Endothelial cell of umbilical vein (primary cell): ENCODE measurements around the gene MECP2. TPM values are rescaled to one million over a fixed set of nuclear protein-coding genes. Genes with fewer than 3 reads are reported as not detected.

ENCODE experiments used
- BruUV-seq: library from RNA; stranded (reverse); fragments of 400-500 nt; replicated peaks from 2 replicates; lab custom pipeline; 2021; lab: Mats Ljungman, UMichigan
- CTCF ChIA-PET: fragments of 300-600, 350-600 bp; sonication (Branson Sonifier 250); formaldehyde crosslinking; loops from one replicate; lab custom pipeline; 2021; ENCODE audit warnings: antibody characterized with exemption, inconsistent platforms; lab: Charles Lee
- POLR2A ChIA-PET: fragments of 300-600, 350-600 bp; sonication (Branson Sonifier 250); formaldehyde crosslinking; loops from one replicate; lab custom pipeline; 2021; ENCODE audit warnings: antibody characterized with exemption, inconsistent platforms; lab: Charles Lee
- DNase-seq: peaks from one replicate; pipeline ENCODE4 v3.0.0-alpha.2; 2011; ENCODE audit warnings: low read depth, low spot score
- FAIRE-seq: peaks from 2 replicates; lab custom pipeline; 2011; peaks lifted over from hg19 to GRCh38; lab: Jason Lieb, UNC
- H2AFZ ChIP-seq: 2 replicates; pipeline ENCODE4 v1.6.0; 2012; ENCODE audit warnings: low read depth, low read length, control low read depth, inconsistent platforms
- H3K27ac ChIP-seq: 2 replicates; pipeline ENCODE4 v1.5.1; 2011; ENCODE audit warnings: low read depth, mild to moderate bottlenecking, control low read depth, low read length, moderate library complexity; ENCODE audit not compliant: insufficient read depth
- H3K27me3 ChIP-seq, 2 experiments: 2 replicates each; pipeline versions ENCODE4 v1.6.0 to v1.6.1; 2011; ENCODE audit warnings: low read length in 2 of 2, mixed read lengths in 1 of 2; ENCODE audit not compliant: control insufficient read depth in 2 of 2, insufficient read depth in 2 of 2
- H3K36me3 ChIP-seq, 2 experiments: 2 replicates in 1 of 2; 3 replicates in 1 of 2; pipeline ENCODE4 v1.5.1; 2011; ENCODE audit warnings: low read length in 2 of 2, mild to moderate bottlenecking in 1 of 2, moderate library complexity in 1 of 2; ENCODE audit not compliant: control insufficient read depth in 2 of 2, insufficient read depth in 2 of 2; ENCODE audit errors: extremely low read depth in 1 of 2
- H3K4me1 ChIP-seq: 3 replicates; pipeline ENCODE4 v1.5.1; 2011; ENCODE audit warnings: mild to moderate bottlenecking, low read length; ENCODE audit not compliant: control insufficient read depth, insufficient read depth; ENCODE audit errors: extremely low read depth
- H3K4me2 ChIP-seq: 2 replicates; pipeline ENCODE4 v1.6.1; 2011; ENCODE audit warnings: low read length, control low read depth, mixed read lengths; ENCODE audit not compliant: insufficient read depth
- H3K4me3 ChIP-seq, 3 experiments: fragments of 200-600 bp in 1 of 3; sonication (generic), shearing (Covaris generic) in 1 of 3; replicated peaks in 1 of 3; 2 replicates each; pipeline ENCODE4 v1.5.1; 2011 to 2016; ENCODE audit warnings: control low read depth in 3 of 3, low read length in 3 of 3, mild to moderate bottlenecking in 2 of 3, inconsistent platforms in 1 of 3, low read depth in 1 of 3, moderate library complexity in 1 of 3; ENCODE audit not compliant: insufficient read depth in 1 of 3
- H3K79me2 ChIP-seq: 2 replicates; pipeline ENCODE4 v1.6.0; 2012; ENCODE audit warnings: low read length, inconsistent platforms; ENCODE audit not compliant: control insufficient read depth, insufficient read depth
- H3K9ac ChIP-seq: replicated peaks from 2 replicates; pipeline ENCODE3; 2011; ENCODE audit warnings: low read length, control low read depth; ENCODE audit not compliant: insufficient read depth; ENCODE audit errors: extremely low read depth
- H3K9me1 ChIP-seq: replicated peaks from 3 replicates; pipeline ENCODE4 v1.6.0; 2011; ENCODE audit warnings: mild to moderate bottlenecking, low read length; ENCODE audit not compliant: control insufficient read depth, insufficient read depth; ENCODE audit errors: extremely low read depth
- H3K9me3 ChIP-seq: replicated peaks from 2 replicates; pipeline ENCODE4 v1.5.1; 2012; ENCODE audit warnings: low read length, inconsistent platforms; ENCODE audit not compliant: control insufficient read depth, insufficient read depth
- H4K20me1 ChIP-seq: replicated peaks from 2 replicates; pipeline ENCODE3; 2011; ENCODE audit warnings: mild to moderate bottlenecking, low read length; ENCODE audit not compliant: control insufficient read depth, insufficient read depth; ENCODE audit errors: extremely low read depth
- EZH2 ChIP-seq: IDR thresholded peaks from 2 replicates; pipeline ENCODE4 v1.6.1; 2012; ENCODE audit warnings: borderline replicate concordance, low read depth, mild to moderate bottlenecking, moderate library complexity, low read length, inconsistent platforms; ENCODE audit not compliant: severe bottlenecking
- FOS ChIP-seq: IDR thresholded peaks from 2 replicates; pipeline ENCODE4 v1.6.1; 2011; ENCODE audit warnings: mild to moderate bottlenecking, low read length, moderate library complexity, borderline replicate concordance; ENCODE audit not compliant: insufficient read depth
- GATA2 ChIP-seq: IDR thresholded peaks from 2 replicates; pipeline ENCODE4 v1.7.0; 2011; ENCODE audit warnings: low read depth, mild to moderate bottlenecking, moderate library complexity, mixed read lengths, low read length; ENCODE audit not compliant: insufficient read length, insufficient read depth
- JUN ChIP-seq: IDR thresholded peaks from 2 replicates; pipeline ENCODE4 v1.6.1; 2011; ENCODE audit warnings: borderline replicate concordance, low read depth; ENCODE audit not compliant: insufficient read length, insufficient read depth
- MYC ChIP-seq: IDR thresholded peaks from one replicate; pipeline ENCODE4 v1.6.1; 2011; ENCODE audit warnings: mild to moderate bottlenecking, low read depth, low read length
- POLR2A ChIP-seq: IDR thresholded peaks from 2 replicates; pipeline ENCODE4 v1.6.1; 2012; ENCODE audit warnings: low read depth, mild to moderate bottlenecking, control low read depth, low read length
- POLR2AphosphoS5 ChIP-seq: IDR thresholded peaks from 2 replicates; pipeline ENCODE4 v1.6.1; 2012; ENCODE audit warnings: low read depth, mild to moderate bottlenecking, control low read depth, low read length, moderate library complexity; ENCODE audit not compliant: insufficient read depth
- dilution Hi-C: fragments of 300-500 bp; cut with MboI; formaldehyde crosslinking; loops from one replicate; pipeline ENCODE4 v1.15.0; 2019; ENCODE audit warnings: low sequenced_read_pairs; ENCODE audit not compliant: extremely low pct_ligation_motif_present
- intact Hi-C: fragments of 100-400 bp; cut with micrococcal nuclease; formaldehyde crosslinking; loops from one replicate; pipeline ENCODE4 v1.10.0; 2022
- polyA plus RNA-seq, 4 experiments: library from polyadenylated mRNA; depleted of rRNA in 3 of 4; stranded (reverse) in 3 of 4; unstranded in 1 of 4; fragments of >200 nt; gene quantifications; 2 replicates each; pipeline versions ENCODE4 v1.2.1 to v1.2.3, GENCODE V29; 2011 to 2012; ENCODE audit warnings: missing spikeins in 1 of 4
- total RNA-seq: library from RNA; stranded (reverse); gene quantifications from 2 replicates; pipeline ENCODE4 v1.2.3, GENCODE V29; 2021
- TF ChIP-seq, protein P1 (sequence below): IDR thresholded peaks from 2 replicates; pipeline ENCODE4 v1.6.1; 2011; ENCODE audit not compliant: insufficient read depth, insufficient read length
- TF ChIP-seq, protein P2 (sequence below), 2 donors: IDR thresholded peaks; 1 replicate in 1 of 2; 2 replicates in 1 of 2; pipeline ENCODE4 v1.5.1; 2011; ENCODE audit warnings: low read length in 2 of 2, mild to moderate bottlenecking in 2 of 2, moderate library complexity in 2 of 2, control low read depth in 1 of 2, inconsistent platforms in 1 of 2, low read depth in 1 of 2; ENCODE audit not compliant: insufficient read depth in 1 of 2; ENCODE audit errors: extremely low read depth in 1 of 2

Gene MECP2
- total and polyA plus RNA-seq, 2 donors (not counting 3 experiments of a cell fraction or from before 2014, with no cell fraction given) = 9.0 to 45.3 TPM

DNA sequence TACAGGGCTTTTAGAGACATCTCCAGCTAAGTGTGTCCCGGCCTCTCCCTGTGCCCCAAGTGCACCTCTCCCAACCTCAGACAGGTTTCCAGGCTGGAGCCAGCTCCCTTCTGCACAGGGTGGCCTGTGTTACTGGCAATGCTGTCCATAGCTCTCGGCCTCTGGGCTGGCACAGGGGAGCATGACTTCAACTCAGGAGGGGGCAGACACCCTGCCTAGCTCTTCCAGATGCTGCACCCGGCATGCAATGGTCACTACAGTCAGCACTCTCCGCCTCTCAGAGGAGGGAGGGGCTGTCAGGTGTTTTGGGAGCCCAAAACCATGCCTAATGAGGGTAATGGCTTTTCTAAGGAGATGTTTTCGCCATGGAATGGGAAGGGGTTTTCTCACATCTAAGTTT, 75.4 kb downstream of the MECP2 start:
- no peak overlapping the region for H3K27ac ChIP-seq
- CTCF ChIA-PET = interaction anchor here (2.8 to 3.5 kb wide), 2 partner anchors 9 to 24 kb away, joined by 9 to 14 read pairs; no protein-coding TSS in a partner anchor

More for the DNA sequence above, 75.4 kb downstream of the MECP2 start:
- BruUV-seq = no TSS peak
- no peaks in the 10 kb centered on the region for H3K9me1 ChIP-seq
- no peaks in the 10 kb centered on the region for H4K20me1 ChIP-seq
- POLR2A ChIA-PET = no interaction called here
- peaks cover 20% of the 10 kb centered on the region for H3K79me2 ChIP-seq
- no peak for DNase-seq
- TF ChIP-seq POLR2A (no peak), GATA2 (no peak), FOS (no peak), JUN (no peak), EZH2 (no peak), MYC (no peak), POLR2AphosphoS5 (no peak)
- TF ChIP-seq, protein P1, sequence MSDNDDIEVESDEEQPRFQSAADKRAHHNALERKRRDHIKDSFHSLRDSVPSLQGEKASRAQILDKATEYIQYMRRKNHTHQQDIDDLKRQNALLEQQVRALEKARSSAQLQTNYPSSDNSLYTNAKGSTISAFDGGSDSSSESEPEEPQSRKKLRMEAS = no peak
- TF ChIP-seq, protein P2, sequence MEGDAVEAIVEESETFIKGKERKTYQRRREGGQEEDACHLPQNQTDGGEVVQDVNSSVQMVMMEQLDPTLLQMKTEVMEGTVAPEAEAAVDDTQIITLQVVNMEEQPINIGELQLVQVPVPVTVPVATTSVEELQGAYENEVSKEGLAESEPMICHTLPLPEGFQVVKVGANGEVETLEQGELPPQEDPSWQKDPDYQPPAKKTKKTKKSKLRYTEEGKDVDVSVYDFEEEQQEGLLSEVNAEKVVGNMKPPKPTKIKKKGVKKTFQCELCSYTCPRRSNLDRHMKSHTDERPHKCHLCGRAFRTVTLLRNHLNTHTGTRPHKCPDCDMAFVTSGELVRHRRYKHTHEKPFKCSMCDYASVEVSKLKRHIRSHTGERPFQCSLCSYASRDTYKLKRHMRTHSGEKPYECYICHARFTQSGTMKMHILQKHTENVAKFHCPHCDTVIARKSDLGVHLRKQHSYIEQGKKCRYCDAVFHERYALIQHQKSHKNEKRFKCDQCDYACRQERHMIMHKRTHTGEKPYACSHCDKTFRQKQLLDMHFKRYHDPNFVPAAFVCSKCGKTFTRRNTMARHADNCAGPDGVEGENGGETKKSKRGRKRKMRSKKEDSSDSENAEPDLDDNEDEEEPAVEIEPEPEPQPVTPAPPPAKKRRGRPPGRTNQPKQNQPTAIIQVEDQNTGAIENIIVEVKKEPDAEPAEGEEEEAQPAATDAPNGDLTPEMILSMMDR (IDR thresholded peaks at IDR 0.05; ENCODE audit: extremely low read depth in 1 of 2, insufficient read depth in 1 of 2, low read depth in 1 of 2, low read length in 2 of 2) = no peak
- peaks cover 25% of the 10 kb centered on the region for H3K4me1 ChIP-seq
- H3K36me3 ChIP-seq = peaks cover 0 to 7% of the 10 kb centered on the region in 2 experiments
- no peak overlapping the region for H3K4me2 ChIP-seq
- H3K9me3 ChIP-seq = no peaks in the 10 kb centered on the region
- H3K4me3 ChIP-seq = no peak overlapping the region
- FAIRE-seq = no peak
- dilution Hi-C loops = no loop called here
- intact Hi-C loops = no loop called here
- H3K27me3 ChIP-seq = no peaks in the 10 kb centered on the region
- no peak overlapping the region for H2AFZ ChIP-seq
- H3K9ac ChIP-seq = no peak overlapping the region
